SK-N-SH (cell line): ENCODE measurements around the gene ARHGAP4.
A peak's percentile ranks its signal among the peaks of the same experiment; 100 is the strongest.

Source experiments
- EP300 ChIP-seq, 2 experiments: IDR thresholded peaks; 2 replicates each; pipeline versions ENCODE4 v1.4.0 to v1.6.1; 2012; ENCODE audit warnings: borderline replicate concordance in 1 of 2, low read depth in 1 of 2, low read length in 1 of 2
- EZH2phosphoT487 ChIP-seq: fragments of 200-600 bp; sonication (generic); IDR thresholded peaks from 2 replicates; pipeline ENCODE4 v1.6.1; 2017; ENCODE audit warnings: low read depth, mixed run types, mild to moderate bottlenecking, antibody characterized with exemption, moderate library complexity, borderline replicate concordance
- FOSL2 ChIP-seq: IDR thresholded peaks from 2 replicates; pipeline ENCODE4 v1.4.0; 2012; ENCODE audit warnings: low read depth, mild to moderate bottlenecking, moderate library complexity, borderline replicate concordance
- GABPA ChIP-seq: IDR thresholded peaks from 2 replicates; pipeline ENCODE4 v1.4.0; 2012; ENCODE audit warnings: low read depth, mild to moderate bottlenecking
- JUND ChIP-seq: IDR thresholded peaks from 2 replicates; pipeline ENCODE4 v1.4.0; 2012
- MAX ChIP-seq: IDR thresholded peaks from 2 replicates; pipeline ENCODE4 v1.4.0; 2012; ENCODE audit warnings: low read depth
- MXI1 ChIP-seq: IDR thresholded peaks from 2 replicates; pipeline ENCODE4 v1.6.1; 2012; ENCODE audit warnings: mild to moderate bottlenecking, low read depth, low read length, improper control_type of control experiment
- PBX3 ChIP-seq: IDR thresholded peaks from 2 replicates; pipeline ENCODE4; 2012
- POLR2AphosphoS5 ChIP-seq: IDR thresholded peaks from 2 replicates; pipeline ENCODE4 v1.6.1; 2012; ENCODE audit warnings: low read depth, low read length
- RAD21 ChIP-seq: IDR thresholded peaks from 2 replicates; pipeline ENCODE4 v1.6.1; 2012; ENCODE audit warnings: mild to moderate bottlenecking, low read length
- RFX5 ChIP-seq: IDR thresholded peaks from 2 replicates; pipeline ENCODE4 v1.6.1; 2012; ENCODE audit warnings: mild to moderate bottlenecking, improper control_type of control experiment, low read length
- TAF1 ChIP-seq: IDR thresholded peaks from 2 replicates; pipeline ENCODE4 v1.6.1; 2012; ENCODE audit warnings: low read depth, mild to moderate bottlenecking, low read length, moderate library complexity, borderline replicate concordance
- YY1 ChIP-seq: IDR thresholded peaks from 2 replicates; pipeline ENCODE4 v1.4.0; 2012; ENCODE audit warnings: low read depth, mild to moderate bottlenecking
- TF ChIP-seq, protein P1 (sequence below): fragments of 200-600 bp; sonication (generic); IDR thresholded peaks from 2 replicates; pipeline ENCODE4 v1.6.1; 2017; ENCODE audit warnings: antibody characterized with exemption, mild to moderate bottlenecking, moderate library complexity

- TF ChIP-seq, protein P1, sequence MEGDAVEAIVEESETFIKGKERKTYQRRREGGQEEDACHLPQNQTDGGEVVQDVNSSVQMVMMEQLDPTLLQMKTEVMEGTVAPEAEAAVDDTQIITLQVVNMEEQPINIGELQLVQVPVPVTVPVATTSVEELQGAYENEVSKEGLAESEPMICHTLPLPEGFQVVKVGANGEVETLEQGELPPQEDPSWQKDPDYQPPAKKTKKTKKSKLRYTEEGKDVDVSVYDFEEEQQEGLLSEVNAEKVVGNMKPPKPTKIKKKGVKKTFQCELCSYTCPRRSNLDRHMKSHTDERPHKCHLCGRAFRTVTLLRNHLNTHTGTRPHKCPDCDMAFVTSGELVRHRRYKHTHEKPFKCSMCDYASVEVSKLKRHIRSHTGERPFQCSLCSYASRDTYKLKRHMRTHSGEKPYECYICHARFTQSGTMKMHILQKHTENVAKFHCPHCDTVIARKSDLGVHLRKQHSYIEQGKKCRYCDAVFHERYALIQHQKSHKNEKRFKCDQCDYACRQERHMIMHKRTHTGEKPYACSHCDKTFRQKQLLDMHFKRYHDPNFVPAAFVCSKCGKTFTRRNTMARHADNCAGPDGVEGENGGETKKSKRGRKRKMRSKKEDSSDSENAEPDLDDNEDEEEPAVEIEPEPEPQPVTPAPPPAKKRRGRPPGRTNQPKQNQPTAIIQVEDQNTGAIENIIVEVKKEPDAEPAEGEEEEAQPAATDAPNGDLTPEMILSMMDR, result peak; percentile 97
- no peak for TF ChIP-seq RFX5
- no peak for TF ChIP-seq POLR2AphosphoS5
- no peak for TF ChIP-seq TAF1
- TF ChIP-seq MXI1, result 0 out of 2 replicates have a peak, but pooled peaks have one; percentile 23
- no peak for TF ChIP-seq MAX
- TF ChIP-seq FOSL2, result no peak
- TF ChIP-seq EZH2phosphoT487, result no peak
- no peak for TF ChIP-seq JUND
- TF ChIP-seq PBX3, result no peak
- no peak for TF ChIP-seq YY1
- no peak for TF ChIP-seq EP300 (IDR thresholded peaks at IDR 0.05; ENCODE audit: borderline replicate concordance in 1 of 2, low read depth in 1 of 2, low read length in 1 of 2)
- peak; percentile 88 for TF ChIP-seq RAD21
- TF ChIP-seq GABPA, result no peak
Observed at GRCh38 chrX:153953342-153953830, 27.3 kb upstream of the ARHGAP4 start.
